Thyroid gland (tissue), 4 donors: ENCODE results near the gene PDE4B. TPM values are rescaled to one million over a fixed set of nuclear protein-coding genes. Genes with fewer than 3 reads are reported as not detected.

Experiments used
- DNase-seq, 2 donors: peaks; one replicate each; pipeline ENCODE4 v3.0.0-alpha.2; 2019
- H3K27ac ChIP-seq, 3 donors: fragments of 200-600 bp; sonication (generic); 1 replicate in 2 of 3; 2 replicates in 1 of 3; pipeline ENCODE4 v1.5.1; 2016 to 2019; ENCODE audit warnings: mild to moderate bottlenecking in 1 of 3, moderate library complexity in 1 of 3
- H3K27me3 ChIP-seq: fragments of 200-600 bp; sonication (generic); one replicate; pipeline ENCODE4 v1.5.1; 2019
- H3K36me3 ChIP-seq, 2 donors: fragments of 200-600 bp; sonication (generic); one replicate each; pipeline ENCODE4 v1.5.1; 2016 to 2019
- H3K4me1 ChIP-seq, 2 donors: fragments of 200-600 bp; sonication (generic); one replicate each; pipeline ENCODE4 v1.5.1; 2017 to 2019
- H3K4me3 ChIP-seq, 3 donors: fragments of 200-600 bp; sonication (generic); replicated peaks in 1 of 3; 1 replicate in 2 of 3; 2 replicates in 1 of 3; pipeline ENCODE4 v1.5.1; 2016; ENCODE audit warnings: mild to moderate bottlenecking in 1 of 3
- H3K9me3 ChIP-seq: fragments of 200-600 bp; sonication (generic); one replicate; pipeline ENCODE4 v1.5.1; 2017
- CTCF ChIP-seq, 6 experiments: fragments of 200-600 bp in 3 of 6; fragments of 450-650 bp in 3 of 6; sonication (generic) in 3 of 6; IDR thresholded peaks; one replicate each; pipeline ENCODE4 v1.5.1; 2016 to 2019; ENCODE audit warnings: antibody characterized with exemption in 6 of 6, mild to moderate bottlenecking in 2 of 6, inconsistent platforms in 1 of 6, moderate library complexity in 1 of 6
- POLR2A ChIP-seq, 2 donors: fragments of 450-650 bp; IDR thresholded peaks; one replicate each; pipeline ENCODE4 v1.6.1; 2017; ENCODE audit warnings: antibody characterized with exemption in 2 of 2, mild to moderate bottlenecking in 2 of 2, moderate library complexity in 1 of 2
- WGBS, 2 donors: methylation state at CpG; one replicate each; pipeline ENCODE4 v1.1.5; 2017; 5-methylcytosine and 5-hydroxymethylcytosine counted together
- intact Hi-C: fragments of 100-400 bp; cut with DNase I; formaldehyde crosslinking; loops from one replicate; pipeline ENCODE4 v1.15.1; 2023
- total RNA-seq, 4 donors: library from RNA; depleted of rRNA; stranded (reverse); fragments of >200 nt; gene quantifications; one replicate each; pipeline ENCODE4 v1.2.3, GENCODE V29; 2016

PDE4B gene
- total RNA-seq, 4 donors from 2014 or later = 9.6 to 21.3 (median 15.0) TPM

DNA sequence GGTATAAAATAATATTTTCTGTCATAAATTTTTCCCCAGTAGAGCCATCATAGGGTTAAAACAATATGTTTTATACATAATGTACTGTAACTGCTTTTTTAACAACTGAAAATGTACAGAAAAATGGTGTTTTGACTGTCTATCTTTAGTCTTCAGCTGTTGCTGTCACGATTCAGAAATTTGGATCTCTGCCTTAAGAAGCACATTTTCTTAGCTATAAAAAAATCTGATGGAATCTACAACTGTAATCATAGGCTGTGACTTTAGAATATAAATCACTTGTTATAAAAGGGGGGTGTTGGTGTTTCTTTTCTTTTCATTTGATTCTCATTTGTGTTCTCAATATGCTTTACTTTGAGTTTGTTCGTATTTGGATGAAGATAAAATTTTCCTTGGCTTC lies 187.5 kb downstream of the PDE4B start:
- no peaks in the 10 kb centered on the region for H3K36me3 ChIP-seq
- H3K4me3 ChIP-seq = no peak overlapping the region
- H3K9me3 ChIP-seq = no peaks in the 10 kb centered on the region
- no peaks in the 10 kb centered on the region for H3K4me1 ChIP-seq
- TF ChIP-seq POLR2A (IDR thresholded peaks at IDR 0.05) (no peak), CTCF (IDR thresholded peaks at IDR 0.05) (no peak)
- no peak overlapping the region for H3K27ac ChIP-seq
- WGBS, 2 donors = 82% methylated on average over 2 of the region's 2 CpGs
- no peaks in the 10 kb centered on the region for H3K27me3 ChIP-seq
- intact Hi-C loops = no loop called here
- DNase-seq = no peak

GRCh38 chr1:65983500-65983899 lies 190.8 kb downstream of the PDE4B start:
- Histone ChIP-seq H3K4me3 (no peak overlapping the region), H3K4me1 (no peaks in the 10 kb centered on the region), H3K36me3 (no peaks in the 10 kb centered on the region), H3K27ac (no peak overlapping the region), H3K9me3 (no peaks in the 10 kb centered on the region), H3K27me3 (no peaks in the 10 kb centered on the region)
- TF ChIP-seq CTCF (IDR thresholded peaks at IDR 0.05) (no peak), POLR2A (IDR thresholded peaks at IDR 0.05) (no peak)
- intact Hi-C loops = no loop called here
- DNase-seq = no peak
- 85 to 88% methylated on average over 5 of the region's 5 CpGs for WGBS, 2 donors

GRCh38 chr1:65985393-65986066 lies 192.8 kb downstream of the PDE4B start:
- no peaks in the 10 kb centered on the region for H3K9me3 ChIP-seq
- no peak for DNase-seq
- no peaks in the 10 kb centered on the region for H3K36me3 ChIP-seq
- whole genome bisulfite sequencing, 2 donors = 78 to 97% methylated on average over 1 of the region's 1 CpG
- H3K27me3 ChIP-seq = no peaks in the 10 kb centered on the region
- TF ChIP-seq POLR2A (IDR thresholded peaks at IDR 0.05) (no peak), CTCF (IDR thresholded peaks at IDR 0.05) (no peak)
- no peak overlapping the region for H3K27ac ChIP-seq
- no peak overlapping the region for H3K4me3 ChIP-seq
- intact Hi-C loops = no loop called here
- no peaks in the 10 kb centered on the region for H3K4me1 ChIP-seq

DNA sequence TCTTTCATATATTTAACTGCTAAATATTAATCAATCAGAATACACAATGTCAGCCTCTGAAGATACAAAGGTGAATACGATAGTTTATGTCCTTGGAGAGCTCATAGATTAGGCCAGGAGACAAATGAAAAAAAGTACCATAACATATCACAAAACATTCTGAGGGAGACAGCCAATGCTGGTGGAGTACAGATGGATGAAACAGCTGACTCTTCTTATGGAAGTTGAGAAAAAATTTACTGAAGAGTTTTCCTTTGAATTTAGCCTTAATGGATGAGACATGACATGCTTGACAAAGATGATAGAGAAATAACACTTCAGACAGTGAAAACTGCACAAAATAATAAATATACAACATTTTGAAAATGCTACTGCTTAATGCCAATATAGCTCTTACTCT lies 193.5 kb downstream of the PDE4B start:
- Histone ChIP-seq H3K27me3 (no peaks in the 10 kb centered on the region), H3K4me3 (no peak overlapping the region), H3K27ac (no peak overlapping the region), H3K9me3 (no peaks in the 10 kb centered on the region), H3K4me1 (no peaks in the 10 kb centered on the region), H3K36me3 (no peaks in the 10 kb centered on the region)
- WGBS, 2 donors = 78 to 86% methylated on average over 1 of the region's 1 CpG
- TF ChIP-seq POLR2A (IDR thresholded peaks at IDR 0.05) (no peak), CTCF (IDR thresholded peaks at IDR 0.05) (no peak)
- intact Hi-C loops = no loop called here
- no peak for DNase-seq

GRCh38 chr1:65990161-65990560 lies 197.5 kb downstream of the PDE4B start:
- no peak for DNase-seq
- intact Hi-C loops = no loop called here
- Histone ChIP-seq H3K4me3 (no peak overlapping the region), H3K27ac (no peak overlapping the region), H3K36me3 (no peaks in the 10 kb centered on the region), H3K4me1 (no peaks in the 10 kb centered on the region), H3K27me3 (no peaks in the 10 kb centered on the region), H3K9me3 (no peaks in the 10 kb centered on the region)
- TF ChIP-seq CTCF (IDR thresholded peaks at IDR 0.05) = no peak
- no peak for TF ChIP-seq POLR2A (IDR thresholded peaks at IDR 0.05)
- WGBS, 2 donors = 73% methylated on average over 1 of the region's 1 CpG
